BJ (cell line): ENCODE data around the gene LY6G6F. TPM values are rescaled to one million over a fixed set of nuclear protein-coding genes. Genes with fewer than 3 reads are reported as not detected.

Source experiments
- CTCF ChIA-PET: fragments of 350-600 bp; formaldehyde crosslinking; extraction: SDS; loops from one replicate; lab custom pipeline; 2021; ENCODE audit warnings: antibody characterized with exemption, inconsistent platforms; lab: Yijun Ruan, JAX
- POLR2A ChIA-PET: fragments of 300-600 bp; sonication (Branson Sonifier 250); formaldehyde crosslinking; extraction: SDS; loops from one replicate; lab custom pipeline; 2021; ENCODE audit warnings: antibody characterized with exemption; lab: Charles Lee
- DNase-seq: peaks from one replicate; pipeline ENCODE4 v3.0.0-alpha.2; 2011; ENCODE audit warnings: low read depth
- H3K27me3 ChIP-seq: 2 replicates; pipeline ENCODE4 v1.6.0; 2011; ENCODE audit warnings: low read length; ENCODE audit not compliant: control insufficient read depth, insufficient read depth
- H3K36me3 ChIP-seq: 2 replicates; pipeline ENCODE4 v1.5.1; 2011; ENCODE audit warnings: low read length; ENCODE audit not compliant: control insufficient read depth, insufficient read depth
- H3K4me3 ChIP-seq: 2 replicates; pipeline ENCODE4 v1.5.1; 2011; ENCODE audit warnings: low read depth, mild to moderate bottlenecking, control low read depth, low read length
- polyA plus RNA-seq: library from polyadenylated mRNA; depleted of rRNA; stranded (reverse); fragments of >200 nt; gene quantifications from 2 replicates; pipeline ENCODE4 v1.2.3, GENCODE V29; 2011
- TF ChIP-seq, protein P1 (sequence below): IDR thresholded peaks from 2 replicates; pipeline ENCODE4 v1.5.1; 2011; ENCODE audit warnings: low read depth, mild to moderate bottlenecking, control low read depth, inconsistent platforms, low read length, moderate library complexity; ENCODE audit not compliant: insufficient read depth

LY6G6F gene
- polyA plus RNA-seq, 1 experiment: not detected

- Histone ChIP-seq H3K4me3 (no peak overlapping the region), H3K27me3 (peaks cover 5% of the 10 kb centered on the region; the same call in 1 of the 2 replicates), H3K36me3 (no peaks in the 10 kb centered on the region)
- TF ChIP-seq, protein P1, sequence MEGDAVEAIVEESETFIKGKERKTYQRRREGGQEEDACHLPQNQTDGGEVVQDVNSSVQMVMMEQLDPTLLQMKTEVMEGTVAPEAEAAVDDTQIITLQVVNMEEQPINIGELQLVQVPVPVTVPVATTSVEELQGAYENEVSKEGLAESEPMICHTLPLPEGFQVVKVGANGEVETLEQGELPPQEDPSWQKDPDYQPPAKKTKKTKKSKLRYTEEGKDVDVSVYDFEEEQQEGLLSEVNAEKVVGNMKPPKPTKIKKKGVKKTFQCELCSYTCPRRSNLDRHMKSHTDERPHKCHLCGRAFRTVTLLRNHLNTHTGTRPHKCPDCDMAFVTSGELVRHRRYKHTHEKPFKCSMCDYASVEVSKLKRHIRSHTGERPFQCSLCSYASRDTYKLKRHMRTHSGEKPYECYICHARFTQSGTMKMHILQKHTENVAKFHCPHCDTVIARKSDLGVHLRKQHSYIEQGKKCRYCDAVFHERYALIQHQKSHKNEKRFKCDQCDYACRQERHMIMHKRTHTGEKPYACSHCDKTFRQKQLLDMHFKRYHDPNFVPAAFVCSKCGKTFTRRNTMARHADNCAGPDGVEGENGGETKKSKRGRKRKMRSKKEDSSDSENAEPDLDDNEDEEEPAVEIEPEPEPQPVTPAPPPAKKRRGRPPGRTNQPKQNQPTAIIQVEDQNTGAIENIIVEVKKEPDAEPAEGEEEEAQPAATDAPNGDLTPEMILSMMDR: no peak
- CTCF ChIA-PET: interaction anchor here (0.7 to 1.7 kb wide), 4 partner anchors 7 to 59 kb away, joined by 3 to 5 read pairs (median 4); partner anchors contain the start of gene ABHD16A
- no peak for DNase-seq
- POLR2A ChIA-PET: no interaction called here
These were observed 4.0 kb downstream of the LY6G6F start for GRCh38 chr6:31710523-31711219.

DNA sequence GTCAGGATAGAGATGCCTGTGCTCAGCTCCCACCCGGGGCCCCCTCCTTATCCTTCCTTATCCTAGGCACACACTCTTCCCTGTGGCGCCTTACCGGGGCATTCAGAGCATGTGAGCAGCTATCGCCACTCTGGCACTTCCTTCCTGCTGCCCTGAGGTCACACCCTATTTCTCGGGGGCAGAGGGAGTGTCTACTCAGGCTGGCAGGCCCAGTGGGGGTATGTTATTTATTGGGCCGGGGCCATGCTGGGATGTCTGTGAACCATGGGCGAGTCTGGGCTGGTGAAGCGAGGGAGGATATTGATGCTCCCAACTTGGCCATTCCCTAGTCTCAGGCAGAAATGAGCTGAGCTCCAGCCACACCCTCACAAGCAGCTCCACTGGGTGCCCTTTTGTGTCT lies 4.6 kb downstream of the LY6G6F start:
- POLR2A ChIA-PET: no interaction called here
- peaks cover 5% of the 10 kb centered on the region; the same call in 1 of the 2 replicates for H3K27me3 ChIP-seq
- H3K4me3 ChIP-seq: no peak overlapping the region
- DNase-seq: no peak
- no peaks in the 10 kb centered on the region for H3K36me3 ChIP-seq
- CTCF ChIA-PET: interaction anchor here (0.7 to 1.7 kb wide), 3 partner anchors 8 to 58 kb away, joined by 3 to 5 read pairs (median 4); partner anchors contain the start of gene ABHD16A
- TF ChIP-seq, protein P1: no peak

DNA sequence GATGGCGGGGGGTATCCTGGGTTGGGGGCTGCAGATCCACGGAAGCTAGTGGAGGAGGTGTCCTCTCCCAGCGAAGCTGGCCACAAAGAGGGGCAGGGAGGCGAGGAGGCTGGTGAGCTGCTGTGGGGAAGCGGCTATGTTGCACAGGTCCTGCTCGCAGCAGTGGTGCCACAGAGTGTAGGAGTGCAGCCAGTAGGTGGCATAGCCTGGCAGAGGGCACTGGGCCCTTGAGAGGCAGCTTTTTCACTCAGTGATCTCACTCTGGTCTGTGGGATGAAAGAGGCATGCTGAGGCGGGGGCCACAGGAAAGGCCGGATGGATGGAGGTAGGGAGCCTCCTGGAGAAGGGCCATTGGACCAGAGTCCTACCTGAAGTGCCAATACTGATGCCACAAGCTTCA lies 5.6 kb downstream of the LY6G6F start:
- TF ChIP-seq, protein P1: no peak
- Histone ChIP-seq H3K36me3 (no peaks in the 10 kb centered on the region), H3K4me3 (no peak overlapping the region), H3K27me3 (peaks cover 6% of the 10 kb centered on the region; the same call in 1 of the 2 replicates)
- no peak for DNase-seq
- POLR2A ChIA-PET: no interaction called here
- CTCF ChIA-PET: interaction anchor here (1.4 kb wide), 1 partner anchor 14 kb away, joined by 4 read pairs; no protein-coding TSS in a partner anchor

DNA sequence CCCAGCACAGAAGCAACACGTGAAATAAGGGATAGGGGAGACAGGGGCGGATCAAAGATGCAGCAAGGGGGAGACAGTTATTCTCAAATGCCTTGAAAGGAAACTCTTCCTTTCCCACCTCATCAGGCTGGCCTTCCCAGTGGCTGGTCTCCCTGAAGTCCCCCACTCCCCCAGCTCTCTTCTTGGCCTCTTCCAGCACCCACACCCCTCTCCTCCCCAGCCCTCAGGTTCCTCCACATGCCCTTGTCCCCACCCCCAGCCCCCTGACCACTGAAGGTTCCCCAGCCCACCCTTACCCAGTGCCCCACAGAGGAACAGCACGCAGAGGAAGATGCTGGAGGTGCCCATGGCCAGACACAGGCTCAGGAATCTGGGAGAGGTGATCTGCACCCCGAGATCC lies 6.8 kb downstream of the LY6G6F start:
- Histone ChIP-seq H3K36me3 (no peaks in the 10 kb centered on the region), H3K4me3 (no peak overlapping the region), H3K27me3 (peaks cover 8% of the 10 kb centered on the region; the same call in 1 of the 2 replicates)
- no peak for DNase-seq
- ChIA-PET POLR2A (no interaction called here), CTCF (interaction anchor here (2.8 kb wide), 1 partner anchor 16 kb away, joined by 11 read pairs; no protein-coding TSS in a partner anchor)
- TF ChIP-seq, protein P1: no peak

- CTCF ChIA-PET: interaction anchor here (0.7 to 2.8 kb wide), 4 partner anchors 10 to 1305 kb away, joined by 3 to 11 read pairs (median 4); no protein-coding TSS in a partner anchor
- H3K27me3 ChIP-seq: peaks cover 8% of the 10 kb centered on the region
- DNase-seq: no peak
- POLR2A ChIA-PET: no interaction called here
- no peak overlapping the region for H3K4me3 ChIP-seq
- no peaks in the 10 kb centered on the region for H3K36me3 ChIP-seq
- TF ChIP-seq, protein P1: no peak
These were observed 7.5 kb downstream of the LY6G6F start for GRCh38 chr6:31713991-31714684.
